A673 (cell line): ENCODE measurements around the gene CERS5.
"Not testable (repeated sequence)": the region's sequence is repeated elsewhere in the genome, so short reads cannot be mapped to it uniquely, and the experiment has no call there.

Source experiments
- EZH2 ChIP-seq: fragments of 200-600 bp; sonication (generic); IDR thresholded peaks from 2 replicates; pipeline ENCODE4 v1.6.1; 2017; ENCODE audit warnings: borderline replicate concordance, low read depth, mild to moderate bottlenecking, mixed read lengths, antibody characterized with exemption, low read length; ENCODE audit not compliant: poor library complexity, severe bottlenecking
- TF ChIP-seq, protein P1 (sequence below): fragments of 300-800, 200-600 bp; sonication (generic); conservative IDR thresholded peaks from 2 replicates; pipeline ENCODE4 v1.5.1; 2017; ENCODE audit warnings: low read depth, mild to moderate bottlenecking, antibody characterized with exemption, low read length, moderate library complexity, mixed read lengths

GRCh38 chr12:50154947-50155346 is 12.2 kb downstream of the CERS5 start:
- TF ChIP-seq, protein P1, sequence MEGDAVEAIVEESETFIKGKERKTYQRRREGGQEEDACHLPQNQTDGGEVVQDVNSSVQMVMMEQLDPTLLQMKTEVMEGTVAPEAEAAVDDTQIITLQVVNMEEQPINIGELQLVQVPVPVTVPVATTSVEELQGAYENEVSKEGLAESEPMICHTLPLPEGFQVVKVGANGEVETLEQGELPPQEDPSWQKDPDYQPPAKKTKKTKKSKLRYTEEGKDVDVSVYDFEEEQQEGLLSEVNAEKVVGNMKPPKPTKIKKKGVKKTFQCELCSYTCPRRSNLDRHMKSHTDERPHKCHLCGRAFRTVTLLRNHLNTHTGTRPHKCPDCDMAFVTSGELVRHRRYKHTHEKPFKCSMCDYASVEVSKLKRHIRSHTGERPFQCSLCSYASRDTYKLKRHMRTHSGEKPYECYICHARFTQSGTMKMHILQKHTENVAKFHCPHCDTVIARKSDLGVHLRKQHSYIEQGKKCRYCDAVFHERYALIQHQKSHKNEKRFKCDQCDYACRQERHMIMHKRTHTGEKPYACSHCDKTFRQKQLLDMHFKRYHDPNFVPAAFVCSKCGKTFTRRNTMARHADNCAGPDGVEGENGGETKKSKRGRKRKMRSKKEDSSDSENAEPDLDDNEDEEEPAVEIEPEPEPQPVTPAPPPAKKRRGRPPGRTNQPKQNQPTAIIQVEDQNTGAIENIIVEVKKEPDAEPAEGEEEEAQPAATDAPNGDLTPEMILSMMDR, result not testable (repeated sequence)
- TF ChIP-seq EZH2, result not testable (repeated sequence)
